ENCODE measurements around the gene RBM47.

GRCh38 chr4:40552536-40552935, 77.1 kb downstream of the RBM47 start:
- TF ChIP-seq, protein P1, sequence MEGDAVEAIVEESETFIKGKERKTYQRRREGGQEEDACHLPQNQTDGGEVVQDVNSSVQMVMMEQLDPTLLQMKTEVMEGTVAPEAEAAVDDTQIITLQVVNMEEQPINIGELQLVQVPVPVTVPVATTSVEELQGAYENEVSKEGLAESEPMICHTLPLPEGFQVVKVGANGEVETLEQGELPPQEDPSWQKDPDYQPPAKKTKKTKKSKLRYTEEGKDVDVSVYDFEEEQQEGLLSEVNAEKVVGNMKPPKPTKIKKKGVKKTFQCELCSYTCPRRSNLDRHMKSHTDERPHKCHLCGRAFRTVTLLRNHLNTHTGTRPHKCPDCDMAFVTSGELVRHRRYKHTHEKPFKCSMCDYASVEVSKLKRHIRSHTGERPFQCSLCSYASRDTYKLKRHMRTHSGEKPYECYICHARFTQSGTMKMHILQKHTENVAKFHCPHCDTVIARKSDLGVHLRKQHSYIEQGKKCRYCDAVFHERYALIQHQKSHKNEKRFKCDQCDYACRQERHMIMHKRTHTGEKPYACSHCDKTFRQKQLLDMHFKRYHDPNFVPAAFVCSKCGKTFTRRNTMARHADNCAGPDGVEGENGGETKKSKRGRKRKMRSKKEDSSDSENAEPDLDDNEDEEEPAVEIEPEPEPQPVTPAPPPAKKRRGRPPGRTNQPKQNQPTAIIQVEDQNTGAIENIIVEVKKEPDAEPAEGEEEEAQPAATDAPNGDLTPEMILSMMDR (conservative IDR thresholded peaks at IDR 0.05; ENCODE audit: low read length): no peak
- no peak for TF ChIP-seq EZH2phosphoT487 (IDR thresholded peaks at IDR 0.05; ENCODE audit: borderline replicate concordance)

Measured in Loucy (cell line).